Trophoblast cell (in vitro differentiated cells and primary cell): ENCODE data around the gene MAU2. TPM values are rescaled to one million over a fixed set of nuclear protein-coding genes. Genes with fewer than 3 reads are reported as not detected.

Experiments
- DNase-seq, 2 donors: peaks; one replicate each; pipeline ENCODE4 v3.0.0-alpha.2; 2016
- H2AFZ ChIP-seq: 2 replicates; pipeline ENCODE4 v1.6.1; 2013; ENCODE audit warnings: low read length, moderate library complexity, mild to moderate bottlenecking; ENCODE audit not compliant: insufficient read depth, poor library complexity
- H2AK5ac ChIP-seq: 2 replicates; pipeline ENCODE4 v1.6.1; 2013; ENCODE audit warnings: mild to moderate bottlenecking, low read length
- H2BK120ac ChIP-seq: 2 replicates; pipeline ENCODE4 v1.6.1; 2013; ENCODE audit warnings: low read length, mild to moderate bottlenecking, moderate library complexity; ENCODE audit not compliant: insufficient read depth, poor library complexity
- H2BK12ac ChIP-seq: 2 replicates; pipeline ENCODE4 v1.6.1; 2013; ENCODE audit warnings: mild to moderate bottlenecking, low read length, moderate library complexity
- H2BK5ac ChIP-seq: 2 replicates; pipeline ENCODE4 v1.6.1; 2013; ENCODE audit warnings: low read length, low read depth, moderate library complexity, mild to moderate bottlenecking; ENCODE audit not compliant: poor library complexity
- H3K14ac ChIP-seq: 2 replicates; pipeline ENCODE4 v1.6.1; 2013; ENCODE audit warnings: mild to moderate bottlenecking, low read length
- H3K18ac ChIP-seq: 2 replicates; pipeline ENCODE4 v1.6.1; 2013; ENCODE audit warnings: mild to moderate bottlenecking, low read length
- H3K23ac ChIP-seq: 2 replicates; pipeline ENCODE4 v1.6.1; 2013; ENCODE audit warnings: low read length
- H3K27ac ChIP-seq: 2 replicates; pipeline ENCODE4 v1.5.1; 2013; ENCODE audit warnings: low read depth, mild to moderate bottlenecking, inconsistent platforms, low read length, moderate library complexity
- H3K27me3 ChIP-seq: 2 replicates; pipeline ENCODE4 v1.6.1; 2013; ENCODE audit warnings: inconsistent platforms, mild to moderate bottlenecking, low read length, moderate library complexity; ENCODE audit not compliant: insufficient read depth
- H3K36me3 ChIP-seq, 2 experiments: 1 replicate in 1 of 2; 2 replicates in 1 of 2; pipeline ENCODE4 v1.6.1; 2013; ENCODE audit warnings: low read length in 2 of 2, mild to moderate bottlenecking in 2 of 2, moderate library complexity in 1 of 2; ENCODE audit not compliant: insufficient read depth in 2 of 2, control insufficient read depth in 1 of 2
- H3K4ac ChIP-seq: 2 replicates; pipeline ENCODE4 v1.6.1; 2013; ENCODE audit warnings: low read depth, mild to moderate bottlenecking, low read length, moderate library complexity
- H3K4me1 ChIP-seq, 2 experiments: 1 replicate in 1 of 2; 2 replicates in 1 of 2; pipeline ENCODE4 v1.6.1; 2013; ENCODE audit warnings: low read length in 2 of 2, mild to moderate bottlenecking in 2 of 2, moderate library complexity in 1 of 2; ENCODE audit not compliant: insufficient read depth in 2 of 2, control insufficient read depth in 1 of 2
- H3K4me2 ChIP-seq: 2 replicates; pipeline ENCODE4 v1.6.1; 2013; ENCODE audit warnings: inconsistent platforms, mild to moderate bottlenecking, low read length, moderate library complexity
- H3K4me3 ChIP-seq: 2 replicates; pipeline ENCODE4 v1.5.1; 2013; ENCODE audit warnings: mild to moderate bottlenecking, low read depth, low read length, inconsistent platforms
- H3K79me1 ChIP-seq: one replicate; pipeline ENCODE4 v1.6.1; 2013; ENCODE audit warnings: low read length
- H3K79me2 ChIP-seq: 2 replicates; pipeline ENCODE4 v1.6.1; 2013; ENCODE audit warnings: low read length, mild to moderate bottlenecking; ENCODE audit not compliant: control insufficient read depth, insufficient read depth, poor library complexity
- H3K9ac ChIP-seq: 2 replicates; pipeline ENCODE4 v1.6.1; 2013; ENCODE audit warnings: mild to moderate bottlenecking, low read length
- H3K9me3 ChIP-seq: 2 replicates; pipeline ENCODE4 v1.6.1; 2013; ENCODE audit warnings: low read depth, mild to moderate bottlenecking, control low read depth, inconsistent platforms, low read length; ENCODE audit not compliant: insufficient read depth
- H4K12ac ChIP-seq: 2 replicates; pipeline ENCODE4 v1.6.1; 2013; ENCODE audit warnings: low read depth, mild to moderate bottlenecking, low read length, moderate library complexity
- H4K8ac ChIP-seq: 2 replicates; pipeline ENCODE4 v1.6.1; 2013; ENCODE audit warnings: low read depth, mild to moderate bottlenecking, low read length, moderate library complexity
- H4K91ac ChIP-seq: one replicate; pipeline ENCODE4 v1.6.1; 2013; ENCODE audit warnings: low read depth, mild to moderate bottlenecking, low read length, moderate library complexity
- WGBS: extraction: QIAGEN DNeasy Blood & Tissue Kit; methylation state at CpG from one replicate; pipeline ENCODE4 v1.1.7; 2013; ENCODE audit warnings: missing lambda C conversion rate; ENCODE audit not compliant: insufficient read length, insufficient coverage; ENCODE audit errors: extremely low coverage; 5-methylcytosine and 5-hydroxymethylcytosine counted together
- polyA plus RNA-seq: library from polyadenylated mRNA; stranded (reverse); fragments of 200-250 nt; gene quantifications from 2 replicates; pipeline ENCODE4 v1.2.3, GENCODE V29; 2013

MAU2 gene, protein sequence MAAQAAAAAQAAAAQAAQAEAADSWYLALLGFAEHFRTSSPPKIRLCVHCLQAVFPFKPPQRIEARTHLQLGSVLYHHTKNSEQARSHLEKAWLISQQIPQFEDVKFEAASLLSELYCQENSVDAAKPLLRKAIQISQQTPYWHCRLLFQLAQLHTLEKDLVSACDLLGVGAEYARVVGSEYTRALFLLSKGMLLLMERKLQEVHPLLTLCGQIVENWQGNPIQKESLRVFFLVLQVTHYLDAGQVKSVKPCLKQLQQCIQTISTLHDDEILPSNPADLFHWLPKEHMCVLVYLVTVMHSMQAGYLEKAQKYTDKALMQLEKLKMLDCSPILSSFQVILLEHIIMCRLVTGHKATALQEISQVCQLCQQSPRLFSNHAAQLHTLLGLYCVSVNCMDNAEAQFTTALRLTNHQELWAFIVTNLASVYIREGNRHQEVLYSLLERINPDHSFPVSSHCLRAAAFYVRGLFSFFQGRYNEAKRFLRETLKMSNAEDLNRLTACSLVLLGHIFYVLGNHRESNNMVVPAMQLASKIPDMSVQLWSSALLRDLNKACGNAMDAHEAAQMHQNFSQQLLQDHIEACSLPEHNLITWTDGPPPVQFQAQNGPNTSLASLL
- 19.5 and 19.9 TPM in 2 replicates for polyA plus RNA-seq

DNA sequence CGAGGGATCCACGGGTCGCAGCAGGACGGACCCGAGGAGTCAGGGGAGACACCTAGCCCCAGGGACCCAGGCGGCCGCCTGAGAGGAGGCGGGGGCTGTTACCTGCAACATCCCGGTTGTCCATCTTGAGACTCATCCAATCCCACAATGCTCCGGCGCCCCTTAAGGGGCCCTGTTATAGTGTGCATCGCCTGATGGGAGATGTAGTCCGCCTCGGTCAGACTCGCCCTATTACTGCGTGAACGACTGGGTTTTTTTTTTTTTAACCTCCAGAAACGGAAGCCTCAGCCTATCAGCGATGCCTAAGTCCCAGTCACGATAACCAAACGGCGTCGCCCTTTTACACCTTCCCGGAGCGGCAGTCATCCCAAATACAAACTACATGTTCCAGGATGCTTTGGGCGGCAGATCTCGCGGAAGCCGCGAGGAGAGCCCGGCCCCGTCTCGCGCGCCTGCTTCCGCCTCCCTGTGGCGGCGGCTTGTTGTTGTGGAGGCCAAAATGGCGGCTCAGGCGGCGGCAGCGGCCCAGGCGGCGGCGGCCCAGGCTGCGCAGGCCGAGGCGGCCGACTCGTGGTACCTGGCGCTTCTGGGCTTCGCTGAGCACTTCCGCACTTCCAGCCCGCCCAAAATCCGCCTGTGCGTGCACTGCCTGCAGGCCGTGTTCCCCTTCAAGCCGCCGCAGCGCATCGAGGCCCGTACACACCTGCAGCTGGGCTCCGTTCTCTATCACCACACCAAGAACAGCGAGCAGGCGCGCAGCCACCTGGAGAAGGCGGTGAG lies at the start of gene MAU2, which contains the start of gene SUGP1:
Gene MAU2, plus strand, starts transcription at position 469 of the 780 bp plus-strand sequence. Its CDS starts 31 bp downstream, at position 500.
Gene SUGP1, minus strand, starts transcription at position 149 of the 780 bp plus-strand sequence. Its CDS starts 13 bp downstream, at position 136.
- peaks cover 18% of the 10 kb centered on the region for H3K79me2 ChIP-seq
- peak within 1 kb of the TSS; percentile 98 for H4K8ac ChIP-seq
- H3K18ac ChIP-seq = peak within 1 kb of the TSS; percentile 89
- H3K4me1 ChIP-seq = peaks cover 7 to 12% of the 10 kb centered on the region in 2 experiments
- peak; percentile 88 to 94 for DNase-seq
- peaks cover 15% of the 10 kb centered on the region for H3K79me1 ChIP-seq
- H2AK5ac ChIP-seq = peak within 1 kb of the TSS; percentile 95
- peak within 1 kb of the TSS; percentile 98 for H3K9ac ChIP-seq
- H4K12ac ChIP-seq = peak within 1 kb of the TSS; percentile 90
- no peaks in the 10 kb centered on the region for H3K9me3 ChIP-seq
- WGBS = no CpG with 5 or more reads among the region's 67 CpGs
- H2BK5ac ChIP-seq = peak within 1 kb of the TSS; percentile 84
- H2BK12ac ChIP-seq = no peak within 1 kb of the TSS
- peak within 1 kb of the TSS; percentile 69 for H3K27ac ChIP-seq
- peak within 1 kb of the TSS; percentile 94 for H3K4me2 ChIP-seq
- H3K23ac ChIP-seq = no peak within 1 kb of the TSS
- no peaks in the 10 kb centered on the region for H3K27me3 ChIP-seq
- H3K4me3 ChIP-seq = peak within 1 kb of the TSS; percentile 99
- H4K91ac ChIP-seq = peak within 1 kb of the TSS; percentile 98
- H3K4ac ChIP-seq = peak within 1 kb of the TSS; percentile 97
- peak within 1 kb of the TSS; percentile 90 for H2BK120ac ChIP-seq
- H2AFZ ChIP-seq = peak within 1 kb of the TSS; percentile 78
- H3K36me3 ChIP-seq = peaks cover 15 to 25% of the 10 kb centered on the region in 2 experiments
- H3K14ac ChIP-seq = peak within 1 kb of the TSS; percentile 92

DNA sequence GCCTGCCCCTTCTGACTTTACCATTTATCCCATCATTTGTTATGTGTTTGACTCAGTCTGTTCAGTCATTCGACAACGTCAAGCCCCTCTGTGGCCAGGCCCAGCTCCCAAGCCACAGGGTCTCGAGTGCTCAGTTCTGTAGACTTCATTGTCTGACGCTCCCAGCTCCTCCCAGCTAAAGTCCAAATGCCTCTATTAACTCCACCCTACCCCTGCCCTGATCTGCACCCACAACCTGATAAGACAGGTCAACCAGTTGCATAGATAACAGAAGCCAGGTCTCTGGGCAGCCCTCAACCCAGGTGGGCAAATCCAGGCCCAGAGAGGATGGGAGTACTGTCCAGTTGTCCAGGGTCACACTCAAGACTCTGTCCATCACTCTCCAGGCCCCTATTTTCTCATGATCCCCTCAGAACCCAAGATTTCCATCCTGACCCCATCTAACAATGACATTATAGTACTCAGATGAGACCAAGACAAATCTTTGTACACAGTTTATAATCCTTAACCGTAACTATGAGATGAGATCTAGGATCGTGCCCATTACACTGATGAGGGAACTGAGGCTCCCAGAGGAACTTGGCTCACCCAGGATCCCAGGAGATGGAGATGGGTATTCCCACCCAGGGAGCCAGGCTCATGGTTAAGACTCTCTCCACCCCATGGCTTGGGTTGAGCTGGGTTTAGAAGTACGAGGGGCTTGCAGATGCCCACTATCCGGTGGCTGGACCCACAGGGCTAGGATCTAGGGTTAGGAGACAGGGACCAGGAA lies 48.6 kb upstream of the MAU2 start:
- Histone ChIP-seq H2AFZ (no peak overlapping the region), H2BK12ac (no peak overlapping the region), H3K79me1 (peaks cover 2% of the 10 kb centered on the region), H3K9ac (no peak overlapping the region), H4K8ac (peak overlapping the region; percentile 58), H3K18ac (no peak overlapping the region), H4K12ac (no peak overlapping the region), H3K27ac (no peak overlapping the region), H2BK5ac (no peak overlapping the region), H2AK5ac (no peak overlapping the region), H3K36me3 (peaks cover 21 to 26% of the 10 kb centered on the region in 2 experiments), H3K4me2 (no peak overlapping the region), H3K79me2 (peaks cover 2% of the 10 kb centered on the region), H3K4me3 (no peak overlapping the region), H3K9me3 (peaks cover 5% of the 10 kb centered on the region), H4K91ac (no peak overlapping the region), H3K14ac (no peak overlapping the region), H3K27me3 (no peaks in the 10 kb centered on the region), H2BK120ac (no peak overlapping the region), H3K4ac (no peak overlapping the region), H3K23ac (no peak overlapping the region), H3K4me1 (peaks cover 6 to 12% of the 10 kb centered on the region in 2 experiments)
- no peak for DNase-seq
- no CpG with 5 or more reads among the region's 8 CpGs for WGBS

DNA sequence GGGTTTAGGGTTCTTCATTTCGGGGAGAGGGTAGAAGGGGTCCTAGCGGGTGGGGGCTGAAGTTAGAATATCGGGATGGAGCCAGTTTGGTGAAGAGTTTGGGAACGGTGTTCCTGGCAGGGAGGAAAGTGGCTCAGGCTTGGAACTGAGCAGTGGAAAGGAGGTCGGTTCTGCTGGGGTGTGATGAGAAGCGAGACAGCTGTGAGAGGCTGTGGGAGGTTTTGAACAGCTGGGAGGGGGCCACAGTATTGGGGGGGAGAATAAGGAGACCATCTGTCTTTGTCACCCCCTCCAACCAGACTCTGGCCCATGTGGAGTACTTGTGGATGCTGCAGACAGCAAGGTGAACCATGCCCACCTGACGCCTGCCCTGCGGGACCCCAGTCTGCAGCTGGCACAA lies 46.5 kb upstream of the MAU2 start:
- H3K79me1 ChIP-seq = peaks cover 2% of the 10 kb centered on the region
- no peak overlapping the region for H3K18ac ChIP-seq
- peaks cover 41 to 44% of the 10 kb centered on the region in 2 experiments for H3K36me3 ChIP-seq
- H3K27me3 ChIP-seq = no peaks in the 10 kb centered on the region
- H3K9ac ChIP-seq = no peak overlapping the region
- H3K14ac ChIP-seq = no peak overlapping the region
- H2AFZ ChIP-seq = no peak overlapping the region
- H3K4ac ChIP-seq = no peak overlapping the region
- H3K4me3 ChIP-seq = no peak overlapping the region
- no peak overlapping the region for H2BK5ac ChIP-seq
- WGBS = no CpG with 5 or more reads among the region's 8 CpGs
- no peak overlapping the region for H3K23ac ChIP-seq
- no peak overlapping the region for H4K91ac ChIP-seq
- H3K79me2 ChIP-seq = peaks cover 2% of the 10 kb centered on the region
- no peak for DNase-seq
- H4K12ac ChIP-seq = no peak overlapping the region
- peaks cover 6 to 12% of the 10 kb centered on the region in 2 experiments for H3K4me1 ChIP-seq
- H2BK120ac ChIP-seq = no peak overlapping the region
- no peak overlapping the region for H3K27ac ChIP-seq
- H2BK12ac ChIP-seq = no peak overlapping the region
- H3K4me2 ChIP-seq = no peak overlapping the region
- peaks cover 5% of the 10 kb centered on the region for H3K9me3 ChIP-seq
- no peak overlapping the region for H2AK5ac ChIP-seq
- H4K8ac ChIP-seq = no peak overlapping the region
